ENCODE data around the gene CCDC7.

Gene CCDC7

DNA sequence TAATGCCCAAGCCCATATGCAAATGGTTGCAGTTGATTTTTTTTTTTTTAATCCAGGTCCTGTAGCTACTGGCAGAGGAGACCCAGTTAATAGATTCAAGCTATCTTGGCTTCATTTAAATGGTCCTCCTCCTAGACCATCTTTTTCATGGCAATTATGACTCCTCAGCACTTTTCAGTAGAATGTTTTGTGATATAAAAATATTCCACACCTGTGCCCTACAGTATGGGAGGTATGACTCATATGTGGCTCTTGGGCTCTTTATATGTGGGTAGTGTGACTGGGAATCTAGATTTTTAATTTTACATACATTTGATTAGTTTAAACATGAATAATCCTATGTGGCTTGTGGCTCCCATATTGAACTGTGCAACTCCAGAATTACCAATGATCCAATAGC lies 432.0 kb downstream of the CCDC7 start:
- H3K27ac ChIP-seq: no peak overlapping the region
- no peak for TF ChIP-seq ZFX (IDR thresholded peaks at IDR 0.05)
- TF ChIP-seq, protein P1, sequence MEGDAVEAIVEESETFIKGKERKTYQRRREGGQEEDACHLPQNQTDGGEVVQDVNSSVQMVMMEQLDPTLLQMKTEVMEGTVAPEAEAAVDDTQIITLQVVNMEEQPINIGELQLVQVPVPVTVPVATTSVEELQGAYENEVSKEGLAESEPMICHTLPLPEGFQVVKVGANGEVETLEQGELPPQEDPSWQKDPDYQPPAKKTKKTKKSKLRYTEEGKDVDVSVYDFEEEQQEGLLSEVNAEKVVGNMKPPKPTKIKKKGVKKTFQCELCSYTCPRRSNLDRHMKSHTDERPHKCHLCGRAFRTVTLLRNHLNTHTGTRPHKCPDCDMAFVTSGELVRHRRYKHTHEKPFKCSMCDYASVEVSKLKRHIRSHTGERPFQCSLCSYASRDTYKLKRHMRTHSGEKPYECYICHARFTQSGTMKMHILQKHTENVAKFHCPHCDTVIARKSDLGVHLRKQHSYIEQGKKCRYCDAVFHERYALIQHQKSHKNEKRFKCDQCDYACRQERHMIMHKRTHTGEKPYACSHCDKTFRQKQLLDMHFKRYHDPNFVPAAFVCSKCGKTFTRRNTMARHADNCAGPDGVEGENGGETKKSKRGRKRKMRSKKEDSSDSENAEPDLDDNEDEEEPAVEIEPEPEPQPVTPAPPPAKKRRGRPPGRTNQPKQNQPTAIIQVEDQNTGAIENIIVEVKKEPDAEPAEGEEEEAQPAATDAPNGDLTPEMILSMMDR (conservative IDR thresholded peaks at IDR 0.05): no peak

DNA sequence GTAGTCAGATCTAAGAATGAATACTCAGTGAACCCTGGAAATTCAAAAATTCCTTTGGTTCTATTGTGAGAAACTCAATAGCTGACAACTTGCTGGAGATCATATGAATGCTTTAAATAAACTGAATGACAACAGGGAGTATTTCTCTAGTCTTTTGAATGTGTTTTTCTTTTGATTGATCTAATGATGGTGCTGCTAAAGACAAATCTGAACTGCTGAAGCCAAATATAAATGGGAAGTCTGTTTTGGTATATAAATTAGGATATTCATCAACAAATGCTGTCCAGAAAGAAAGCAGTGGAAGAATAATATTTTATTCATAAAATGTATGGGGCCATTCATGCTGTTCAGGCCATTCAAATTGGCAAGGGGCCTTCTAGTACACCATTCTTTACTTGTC lies 432.7 kb downstream of the CCDC7 start:
- TF ChIP-seq, protein P1 (conservative IDR thresholded peaks at IDR 0.05): no peak
- no peak for TF ChIP-seq ZFX (IDR thresholded peaks at IDR 0.05)

DNA sequence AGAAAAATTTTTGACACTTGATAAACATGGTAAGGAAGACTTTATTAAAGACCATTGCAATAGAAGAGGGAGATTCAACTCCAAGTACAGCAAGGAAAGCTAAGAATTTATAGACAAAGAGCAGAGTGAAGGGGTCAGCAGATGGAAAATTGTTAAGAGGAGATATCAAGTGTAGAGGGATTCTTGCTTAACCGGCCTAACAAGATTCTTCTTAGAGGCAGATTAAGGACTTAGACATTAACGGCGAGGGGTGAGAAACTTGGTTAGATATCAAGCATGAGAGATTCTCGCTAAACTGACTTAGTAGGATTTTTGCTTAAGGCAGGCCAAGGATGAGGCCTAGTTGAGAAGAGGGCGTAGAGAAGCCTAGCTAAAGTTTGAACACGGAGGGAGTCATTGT lies 436.1 kb downstream of the CCDC7 start:
- no peak overlapping the region for H3K27ac ChIP-seq
- TF ChIP-seq, protein P1 (conservative IDR thresholded peaks at IDR 0.05): no peak
- no peak for TF ChIP-seq ZFX (IDR thresholded peaks at IDR 0.05)

More for the DNA sequence above, 432.7 kb downstream of the CCDC7 start:
- H3K27ac ChIP-seq: no peak overlapping the region

DNA sequence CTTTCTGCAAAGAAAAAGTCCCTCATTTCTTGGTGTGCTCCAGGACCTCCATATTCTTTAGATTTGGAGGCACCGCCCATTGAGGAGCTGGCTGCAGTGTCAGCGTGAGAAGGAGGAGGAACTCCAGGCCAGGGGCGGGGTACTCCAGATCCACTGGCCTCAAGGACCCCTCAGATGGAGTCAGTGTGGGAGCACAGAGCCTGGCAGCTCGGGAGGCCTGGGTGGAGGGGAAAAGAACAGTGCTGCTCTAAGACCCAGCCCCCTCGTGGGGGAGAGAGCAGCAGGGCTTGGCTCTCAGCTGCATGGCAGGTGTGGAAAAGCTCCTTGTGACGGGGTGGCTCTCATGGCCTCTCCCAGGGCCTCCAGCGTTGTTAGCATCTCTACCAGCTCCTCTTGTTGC lies 441.5 kb downstream of the CCDC7 start:
- no peak overlapping the region for H3K27ac ChIP-seq
- TF ChIP-seq ZFX (IDR thresholded peaks at IDR 0.05): no peak
- TF ChIP-seq, protein P1 (conservative IDR thresholded peaks at IDR 0.05): no peak

DNA sequence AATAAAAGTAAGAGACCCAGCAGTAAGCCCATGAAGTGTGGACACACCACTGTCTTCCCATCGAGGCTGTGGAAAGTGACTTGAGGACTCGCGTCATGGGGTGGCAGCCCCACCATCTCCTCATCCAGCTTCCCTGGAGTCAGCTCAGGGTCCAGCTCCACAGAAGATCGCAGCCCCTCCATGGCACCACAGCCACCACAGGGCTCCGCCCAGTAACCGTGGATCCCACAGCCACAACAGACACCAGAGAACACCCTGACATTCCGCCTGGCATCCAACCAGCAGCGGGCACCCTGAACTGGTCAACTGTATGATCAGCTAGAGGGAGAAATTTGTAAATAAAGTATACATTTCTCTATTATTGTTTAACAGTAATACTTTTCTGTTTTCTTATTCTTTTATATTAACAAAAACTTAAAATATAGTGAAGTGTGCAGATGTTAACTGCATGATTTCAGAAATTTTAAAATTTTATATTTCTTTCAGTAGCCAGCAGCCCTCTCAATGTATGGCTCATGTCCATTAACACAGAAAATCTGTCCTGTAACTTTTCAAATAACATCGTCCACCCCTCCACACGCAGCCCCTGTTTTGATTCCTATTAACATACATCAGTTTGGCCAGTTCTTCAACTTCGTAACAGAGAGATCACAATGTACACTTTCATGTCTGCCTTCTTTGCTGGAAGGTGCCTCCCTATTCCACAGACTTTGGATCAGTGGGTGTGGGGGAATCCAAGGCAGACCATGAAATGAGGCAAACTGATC lies 442.4 kb downstream of the CCDC7 start:
- no peak overlapping the region for H3K27ac ChIP-seq
- TF ChIP-seq ZFX (IDR thresholded peaks at IDR 0.05): no peak
- TF ChIP-seq, protein P1 (conservative IDR thresholded peaks at IDR 0.05): no peak

DNA sequence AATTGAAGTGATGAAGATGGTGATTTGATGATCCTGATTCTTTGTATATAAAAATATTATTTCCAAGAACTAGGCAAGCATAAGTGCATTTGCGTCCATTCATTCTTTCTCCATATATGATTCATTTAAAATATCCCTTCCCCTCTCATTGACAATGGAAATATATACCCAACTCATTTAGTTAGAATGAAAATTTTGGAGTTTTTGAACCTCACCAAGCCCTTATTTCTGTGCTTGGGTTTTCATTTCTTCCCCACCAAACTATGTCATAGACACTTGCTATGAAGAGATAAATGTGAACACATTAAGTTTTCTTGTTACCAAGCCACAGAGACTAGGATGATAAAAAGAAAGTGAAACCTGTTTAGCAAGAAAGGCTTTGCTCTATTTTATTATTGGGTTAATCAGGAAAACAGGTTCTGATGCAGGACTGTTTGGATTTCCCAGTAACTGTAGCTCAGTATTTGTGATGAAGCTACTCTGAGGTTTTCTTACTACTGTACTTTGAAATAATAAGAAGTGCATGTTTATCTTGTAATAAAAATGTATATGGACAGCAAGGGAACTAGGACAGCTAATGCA lies 443.8 kb downstream of the CCDC7 start:
- TF ChIP-seq ZFX (IDR thresholded peaks at IDR 0.05): no peak
- TF ChIP-seq, protein P1 (conservative IDR thresholded peaks at IDR 0.05): no peak
- no peak overlapping the region for H3K27ac ChIP-seq

DNA sequence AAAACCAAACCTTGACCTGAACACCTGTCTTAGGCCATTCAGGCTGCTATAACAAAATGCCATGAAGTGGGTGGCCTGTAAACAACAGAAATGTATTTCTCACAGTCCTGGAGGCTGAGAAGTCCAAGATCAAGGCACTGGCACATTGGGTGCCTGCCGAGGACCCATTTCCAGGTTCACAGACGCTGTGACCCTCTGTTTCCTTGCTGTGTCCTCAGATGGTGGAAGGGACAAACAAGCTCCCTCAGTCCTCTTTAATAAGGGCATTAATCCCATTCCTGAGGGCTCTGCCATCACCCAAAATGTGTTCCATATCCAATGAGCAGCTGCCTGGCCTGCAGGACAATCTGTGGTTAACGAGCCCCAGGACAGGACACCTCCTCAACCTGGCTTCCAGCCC lies 444.5 kb downstream of the CCDC7 start:
- TF ChIP-seq, protein P1 (conservative IDR thresholded peaks at IDR 0.05): no peak
- TF ChIP-seq ZFX (IDR thresholded peaks at IDR 0.05): no peak
- no peak overlapping the region for H3K27ac ChIP-seq

Measured in C4-2B (cell line).